ENCODE data around the gene CEP78.

CEP78 gene

DNA sequence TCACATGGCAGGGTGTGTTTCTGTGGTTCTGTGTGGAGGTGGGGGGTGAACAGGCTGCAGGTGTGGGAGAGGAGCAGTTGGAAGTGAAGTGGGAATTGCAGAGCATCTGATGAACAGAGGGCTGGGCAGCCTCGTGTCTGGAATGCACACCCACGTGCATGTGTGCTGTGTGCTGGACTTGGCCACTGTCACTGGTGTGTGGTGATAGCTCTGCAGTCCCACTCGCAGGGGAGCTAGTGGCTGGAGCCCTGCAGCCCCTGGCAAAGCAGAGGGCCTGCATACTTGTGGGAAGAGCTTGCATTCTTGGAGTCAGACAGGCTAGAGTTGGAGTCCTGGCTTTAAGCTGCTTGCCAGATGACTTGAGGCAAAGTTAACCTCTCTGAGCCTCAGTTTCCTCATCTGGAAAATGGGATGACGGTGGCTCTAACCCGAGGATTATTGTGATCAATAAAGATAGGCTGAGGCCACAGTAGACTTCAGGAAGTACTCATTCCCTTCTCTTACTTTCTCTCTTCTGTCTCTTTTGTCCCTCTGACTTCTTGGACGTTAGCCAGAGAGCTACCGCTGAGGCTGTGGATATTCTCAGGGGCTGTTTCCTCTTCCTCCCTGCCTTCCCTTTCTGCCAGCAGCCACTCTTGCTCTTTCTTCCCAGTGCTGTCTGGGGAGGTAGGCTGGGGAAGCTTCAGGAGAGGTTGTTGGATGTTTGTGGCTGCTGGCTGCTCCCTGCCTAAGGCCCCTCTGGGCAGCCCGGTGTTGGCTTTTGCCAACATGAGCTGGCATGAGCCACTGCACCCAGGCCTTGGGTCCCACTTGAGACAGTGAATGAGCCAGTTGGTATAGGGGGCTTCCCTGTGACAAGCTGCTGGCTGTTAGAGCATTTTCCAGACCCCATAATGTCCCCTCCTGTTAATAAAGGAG, 79.3 kb downstream of the CEP78 start:
- peak; percentile 37 for DNase-seq

DNA sequence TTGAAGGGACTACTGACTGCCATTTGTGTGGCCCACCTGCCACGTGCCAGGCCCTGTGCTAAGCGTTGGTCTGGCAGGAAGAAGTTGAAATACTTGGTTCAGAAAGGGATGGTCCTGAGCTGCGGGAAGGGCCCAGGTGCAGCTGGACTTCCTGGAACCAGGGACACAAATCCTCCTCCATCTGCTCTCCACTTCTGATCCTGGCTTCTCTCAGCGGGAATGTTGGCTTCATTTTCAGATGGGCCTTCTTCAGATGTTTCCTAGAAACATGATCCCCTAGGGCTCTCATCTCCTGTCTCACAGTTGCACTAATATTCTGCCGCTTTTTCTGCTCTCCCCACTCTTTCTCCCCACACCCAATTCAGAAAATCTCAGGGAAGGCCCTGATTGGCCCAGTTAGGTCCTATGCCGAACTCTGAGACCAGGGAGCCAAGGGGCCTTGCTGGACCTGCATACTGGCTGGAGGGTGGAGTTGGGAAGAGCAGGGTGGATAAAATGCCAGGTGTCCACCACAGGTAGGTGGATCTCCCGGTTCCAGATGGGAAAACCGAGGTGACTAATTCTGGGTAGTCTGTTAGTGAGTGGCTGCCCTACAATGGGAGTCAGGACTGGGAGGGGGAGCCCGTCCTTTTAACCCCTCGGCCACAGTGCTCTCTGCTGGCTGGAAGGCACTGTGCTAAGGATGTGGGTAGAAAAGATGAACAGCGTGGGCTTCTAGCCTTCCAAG, 80.5 kb downstream of the CEP78 start:
- no peak for DNase-seq

DNA sequence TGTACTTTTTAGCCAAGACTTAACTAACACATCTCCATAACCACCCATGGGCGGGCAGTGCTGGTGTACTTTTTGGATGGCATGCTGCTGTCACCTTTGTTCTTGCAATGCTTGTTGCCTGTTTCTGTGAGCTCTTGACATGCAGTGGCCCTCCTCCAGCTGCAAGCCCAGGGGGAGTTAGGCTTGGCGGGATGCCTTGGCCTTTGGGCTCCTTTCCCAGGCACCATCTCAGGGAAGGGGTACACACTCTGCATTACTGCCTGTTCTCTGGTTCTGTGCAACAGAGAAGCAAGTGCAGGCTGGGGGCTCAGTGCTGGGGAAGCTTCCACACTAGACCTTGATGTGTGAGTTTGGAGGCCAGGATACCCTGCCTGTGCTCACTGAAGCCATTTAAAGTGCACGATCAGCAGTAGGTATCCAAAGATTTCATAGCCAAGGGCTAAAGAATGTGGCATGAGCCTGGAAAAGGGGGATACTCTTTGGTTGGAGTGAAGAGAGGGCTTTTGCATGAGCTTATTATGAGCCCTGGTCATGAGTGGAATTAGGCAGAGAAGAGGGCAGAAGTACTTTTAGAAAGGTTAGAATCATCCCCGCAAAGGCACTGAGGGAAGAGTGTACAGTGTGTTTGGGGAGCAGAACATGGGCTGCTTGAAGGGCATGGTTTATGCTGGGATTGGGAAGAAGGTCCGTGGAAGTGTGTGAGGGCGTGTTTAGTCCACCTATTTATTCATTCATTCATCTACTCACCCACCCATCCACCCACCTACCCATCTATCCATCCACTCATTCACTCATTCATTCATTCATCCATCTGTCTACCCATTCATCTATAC, 83.5 kb downstream of the CEP78 start:
- DNase-seq = no peak

DNA sequence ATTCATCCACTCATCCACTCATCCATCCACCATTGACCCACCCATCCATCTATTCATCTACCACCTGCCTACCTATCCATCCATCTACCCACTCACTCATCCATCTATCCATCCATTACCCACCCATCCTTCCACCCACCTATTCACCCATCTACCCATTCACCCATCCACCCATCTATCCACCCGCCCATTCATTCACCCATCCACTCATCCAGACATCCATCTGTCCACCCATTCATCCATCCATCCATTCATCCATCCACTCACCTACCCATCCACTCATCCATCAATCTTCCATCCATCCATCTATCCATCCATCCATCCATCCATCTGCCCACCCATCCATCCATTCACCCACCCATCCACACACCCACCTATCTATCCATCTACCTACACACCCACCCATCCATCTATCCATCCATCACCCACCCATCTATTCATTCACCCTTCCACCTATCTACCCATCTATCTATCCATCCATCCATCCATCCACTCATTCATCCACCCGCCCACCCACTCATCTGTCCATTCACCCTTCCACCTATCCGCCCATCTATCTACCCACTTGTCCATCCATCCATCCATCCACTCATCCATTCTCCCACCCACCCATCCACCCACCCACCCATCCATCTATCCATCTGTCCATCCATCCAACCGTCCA, 84.3 kb downstream of the CEP78 start:
- DNase-seq = no peak

DNA sequence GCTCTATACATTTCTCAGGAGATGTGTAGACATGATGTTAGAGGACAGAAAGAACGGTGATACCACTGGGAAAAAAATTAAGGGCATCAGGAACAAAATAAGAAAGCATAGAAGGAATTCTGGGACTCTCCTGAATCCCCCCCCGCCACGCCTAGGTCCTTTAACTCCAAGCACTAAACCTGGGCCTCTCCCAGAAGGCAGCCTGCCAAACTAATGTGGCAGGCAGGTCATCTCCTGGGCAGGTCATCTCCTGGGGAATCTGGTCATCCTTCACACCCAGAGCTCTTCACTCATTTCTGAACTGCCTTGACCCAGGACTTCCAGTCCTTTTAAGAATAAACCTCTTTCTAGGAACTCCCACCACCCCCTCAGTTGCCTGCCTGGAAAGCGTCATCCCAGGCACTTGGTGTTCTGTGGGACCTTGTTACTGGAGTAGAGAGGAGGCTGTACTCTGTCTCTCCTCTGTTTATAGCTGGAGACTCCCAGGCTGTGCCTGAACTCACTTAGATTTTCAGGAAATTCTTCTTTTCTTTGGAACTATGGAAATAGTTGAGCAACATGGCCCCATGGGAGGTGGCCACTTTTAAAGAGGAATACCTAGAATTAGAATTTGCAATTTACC, 85.1 kb downstream of the CEP78 start:
- no peak for DNase-seq

DNA sequence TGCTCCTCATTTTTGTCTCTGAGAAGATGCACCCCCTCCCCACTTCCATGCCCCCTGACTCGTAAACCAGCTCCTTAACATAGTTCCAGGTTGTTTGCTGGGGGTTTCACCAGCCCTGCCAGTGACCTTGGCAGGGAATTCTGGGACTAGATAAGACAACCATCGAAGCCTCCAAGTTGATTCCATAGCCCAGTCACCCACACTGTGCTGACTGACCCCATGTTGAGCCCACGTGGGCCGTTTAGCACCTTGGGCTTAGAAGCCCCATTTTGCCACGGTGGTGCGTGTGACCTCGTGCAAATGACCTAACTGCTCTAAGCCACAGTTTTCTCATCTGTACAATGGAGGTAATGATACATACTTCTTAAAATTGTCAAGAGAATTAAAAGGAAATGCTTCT, 85.6 kb downstream of the CEP78 start:
- DNase-seq = no peak

DNA sequence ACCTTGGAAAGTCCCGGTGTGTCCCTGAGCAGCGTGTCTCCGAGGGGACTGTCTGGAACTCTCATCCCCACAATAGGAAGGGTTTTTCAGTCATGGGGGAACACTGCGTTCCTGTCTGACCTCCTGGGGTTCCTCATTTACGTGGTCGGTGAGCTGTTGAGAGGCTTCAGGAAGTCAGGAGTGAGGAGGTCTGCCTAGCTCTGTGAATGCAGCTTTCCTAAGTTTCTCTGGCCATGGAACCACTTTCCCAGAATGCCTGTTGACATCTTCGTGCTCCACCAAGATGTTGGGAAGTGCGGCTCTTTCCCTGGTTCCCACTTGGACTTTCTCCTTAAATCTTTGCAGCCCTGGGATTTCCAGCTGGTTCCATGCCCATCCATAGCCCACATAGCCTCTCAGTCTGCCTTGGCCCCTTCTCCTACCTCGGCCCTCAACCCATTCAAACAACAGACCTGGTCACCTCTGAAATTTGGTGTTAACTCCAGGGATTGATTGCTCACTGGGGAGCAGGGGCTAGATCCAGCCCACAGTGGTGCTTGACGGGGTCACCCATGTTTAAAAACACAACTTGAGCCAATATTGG, 88.3 kb downstream of the CEP78 start:
- DNase-seq = no peak

DNA sequence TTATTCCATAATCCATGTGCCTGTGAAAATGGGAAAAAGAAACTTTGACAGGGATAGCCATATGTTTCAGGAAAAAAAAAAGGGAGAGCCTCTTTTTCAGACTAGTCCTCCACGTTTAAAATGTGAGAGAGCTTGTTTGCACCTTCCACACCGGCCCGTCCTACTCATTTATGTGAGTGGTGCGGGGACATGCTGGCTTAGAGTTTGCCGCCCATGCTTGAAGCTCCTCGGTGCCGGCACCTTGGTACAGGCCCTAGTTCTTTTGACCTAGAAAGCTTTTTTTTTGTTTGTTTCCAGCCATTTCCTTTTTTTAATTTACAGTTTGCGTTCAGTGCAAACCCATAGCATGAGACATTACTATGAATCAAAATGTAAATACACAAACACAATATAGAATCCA, 88.8 kb downstream of the CEP78 start:
- DNase-seq = no peak

DNA sequence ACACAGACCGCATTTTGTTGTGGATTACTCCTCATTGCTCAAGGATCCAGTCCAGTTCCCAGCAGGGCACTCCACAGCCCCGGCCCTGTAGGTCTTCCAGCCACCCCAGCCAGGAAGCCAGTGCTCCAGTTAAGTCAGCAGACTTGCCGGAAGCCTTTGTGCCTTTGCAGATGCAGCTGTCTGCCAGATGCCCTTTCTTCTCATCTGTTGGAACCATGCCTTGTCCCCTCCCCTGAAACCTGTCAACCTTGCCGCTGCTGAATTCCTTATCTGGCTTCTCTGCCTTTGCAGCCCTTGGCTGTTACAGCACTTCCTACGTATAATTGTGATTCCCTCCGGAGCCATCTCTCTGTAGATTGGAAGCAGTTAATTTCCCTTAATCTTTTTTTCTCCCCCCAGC, 89.5 kb downstream of the CEP78 start:
- peak; percentile 33 for DNase-seq

DNA sequence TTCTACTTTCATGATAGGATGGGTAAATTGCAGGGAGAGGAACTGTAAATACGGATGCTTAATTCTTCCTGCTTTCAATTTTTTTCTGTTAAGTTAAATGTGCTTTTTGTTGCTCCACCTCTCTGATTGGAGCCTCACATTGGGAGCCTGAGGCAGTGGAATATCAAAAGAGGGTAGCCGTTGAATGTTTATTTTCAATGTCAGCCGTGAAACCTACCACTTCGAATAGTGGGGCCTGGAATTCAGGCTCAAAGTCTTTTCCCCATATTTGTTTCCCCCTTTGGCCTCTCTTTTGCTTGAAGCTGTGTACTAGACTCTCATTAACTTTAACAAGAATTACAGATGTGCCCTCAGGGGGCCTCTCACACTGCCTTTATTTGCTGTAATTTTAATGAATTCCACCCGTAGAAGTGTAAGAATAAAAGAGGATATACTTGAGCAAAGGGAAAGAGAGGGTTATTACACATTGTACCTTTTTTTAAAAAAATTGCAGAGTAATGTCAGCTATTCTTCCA, 90.0 kb downstream of the CEP78 start:
- DNase-seq = no peak

DNA sequence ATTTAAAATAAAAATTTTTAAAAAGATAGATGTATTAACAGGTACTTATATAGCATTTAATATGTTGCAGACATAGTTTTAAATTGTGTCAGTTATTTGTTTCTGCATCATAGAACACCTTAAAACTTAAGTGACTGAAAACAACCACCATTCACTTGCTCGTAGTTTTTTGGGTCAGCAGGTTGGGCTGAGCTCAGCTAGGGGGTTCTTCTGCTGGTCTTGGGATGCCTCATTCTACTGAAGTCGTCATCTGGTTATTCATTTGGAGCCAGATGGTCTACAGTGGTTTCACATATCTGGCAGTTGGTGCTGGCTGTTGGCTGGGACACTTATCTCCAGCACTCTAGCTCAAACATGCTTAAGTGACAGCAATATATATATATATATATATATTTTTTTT, 90.7 kb downstream of the CEP78 start:
- no peak for DNase-seq

All from RPMI8226 (cell line).